GM04503 (cell line): ENCODE data around the gene ZNF581.

Source experiments
- DNase-seq: peaks from one replicate; pipeline ENCODE4 v3.0.0-alpha.2; 2012; ENCODE audit warnings: low read depth

ZNF581 gene

GRCh38 chr19:55666343-55667005, 23.0 kb downstream of the ZNF581 start:
- DNase-seq = no peak

DNA sequence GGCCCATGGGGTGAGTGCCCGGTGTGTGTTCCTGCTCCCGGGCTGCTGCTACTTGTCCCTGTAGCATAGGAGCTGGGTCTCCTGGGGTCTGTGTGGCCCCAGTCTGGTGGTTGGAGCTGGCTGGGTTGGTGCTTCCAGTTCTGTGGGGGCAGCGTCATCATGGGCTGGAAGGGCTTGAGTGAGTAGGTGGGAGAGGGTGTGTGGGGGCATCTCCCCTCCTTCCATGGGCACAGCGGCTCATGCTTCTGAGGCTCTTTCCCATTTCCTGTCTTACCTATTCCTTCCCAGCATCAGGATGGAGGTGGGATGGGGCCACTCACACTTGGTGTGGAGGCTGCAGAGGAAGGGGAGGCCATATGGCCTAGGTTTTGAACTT, 23.5 kb downstream of the ZNF581 start:
- no peak for DNase-seq

DNA sequence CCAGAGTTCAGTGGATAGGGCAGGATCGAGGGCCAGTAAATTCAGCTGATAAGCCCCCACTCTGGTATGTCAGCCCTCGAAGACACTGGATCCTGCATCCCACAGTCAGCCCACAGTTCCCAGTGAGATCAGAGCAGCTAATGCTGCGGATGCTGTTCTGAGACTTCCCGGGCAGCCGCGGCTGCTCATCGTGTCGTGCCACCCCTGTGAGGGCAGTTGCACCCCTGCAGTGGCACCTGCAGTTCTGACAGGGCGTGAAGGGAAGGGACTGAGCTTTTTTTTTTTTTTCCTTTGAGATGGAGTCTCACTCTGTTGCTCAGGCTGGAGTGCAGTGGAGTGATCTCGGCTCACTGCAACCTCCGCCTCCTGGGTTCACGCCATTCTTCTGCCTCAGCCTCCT, 24.1 kb downstream of the ZNF581 start:
- DNase-seq = no peak

- no peak for DNase-seq
These were observed 24.5 kb downstream of the ZNF581 start for GRCh38 chr19:55667958-55668357.

DNA sequence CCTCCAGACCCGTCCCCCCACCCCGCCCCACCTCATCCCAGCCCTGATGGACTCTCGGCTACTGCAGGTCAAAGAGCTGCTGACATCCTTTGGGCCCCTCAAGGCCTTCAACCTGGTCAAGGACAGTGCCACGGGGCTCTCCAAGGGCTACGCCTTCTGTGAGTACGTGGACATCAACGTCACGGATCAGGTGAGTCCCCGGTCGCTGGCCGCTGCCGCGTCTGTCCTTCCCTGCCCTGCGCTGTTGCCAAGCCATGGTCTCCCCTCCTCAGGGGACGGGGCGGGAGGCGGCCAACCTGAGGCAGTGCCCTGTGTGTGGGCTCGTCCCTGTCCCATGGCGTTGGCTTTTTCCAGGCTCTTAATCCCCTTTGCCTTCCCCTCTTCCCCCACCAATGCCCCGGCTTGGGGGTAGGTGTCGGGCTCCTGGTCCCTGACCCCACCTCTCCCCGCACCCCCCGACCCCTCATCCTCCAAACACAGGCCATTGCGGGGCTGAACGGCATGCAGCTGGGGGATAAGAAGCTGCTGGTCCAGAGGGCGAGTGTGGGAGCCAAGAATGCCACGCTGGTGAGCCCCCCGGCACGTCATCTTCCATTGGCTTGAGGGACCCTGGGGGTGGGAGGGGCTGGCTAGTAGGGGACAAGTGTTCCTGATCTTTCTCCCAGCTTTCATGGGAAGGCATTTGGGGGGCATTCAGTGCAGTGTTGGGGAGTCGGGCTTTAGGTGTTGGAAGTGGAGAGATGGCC, 25.3 kb downstream of the ZNF581 start:
- no peak for DNase-seq

DNA sequence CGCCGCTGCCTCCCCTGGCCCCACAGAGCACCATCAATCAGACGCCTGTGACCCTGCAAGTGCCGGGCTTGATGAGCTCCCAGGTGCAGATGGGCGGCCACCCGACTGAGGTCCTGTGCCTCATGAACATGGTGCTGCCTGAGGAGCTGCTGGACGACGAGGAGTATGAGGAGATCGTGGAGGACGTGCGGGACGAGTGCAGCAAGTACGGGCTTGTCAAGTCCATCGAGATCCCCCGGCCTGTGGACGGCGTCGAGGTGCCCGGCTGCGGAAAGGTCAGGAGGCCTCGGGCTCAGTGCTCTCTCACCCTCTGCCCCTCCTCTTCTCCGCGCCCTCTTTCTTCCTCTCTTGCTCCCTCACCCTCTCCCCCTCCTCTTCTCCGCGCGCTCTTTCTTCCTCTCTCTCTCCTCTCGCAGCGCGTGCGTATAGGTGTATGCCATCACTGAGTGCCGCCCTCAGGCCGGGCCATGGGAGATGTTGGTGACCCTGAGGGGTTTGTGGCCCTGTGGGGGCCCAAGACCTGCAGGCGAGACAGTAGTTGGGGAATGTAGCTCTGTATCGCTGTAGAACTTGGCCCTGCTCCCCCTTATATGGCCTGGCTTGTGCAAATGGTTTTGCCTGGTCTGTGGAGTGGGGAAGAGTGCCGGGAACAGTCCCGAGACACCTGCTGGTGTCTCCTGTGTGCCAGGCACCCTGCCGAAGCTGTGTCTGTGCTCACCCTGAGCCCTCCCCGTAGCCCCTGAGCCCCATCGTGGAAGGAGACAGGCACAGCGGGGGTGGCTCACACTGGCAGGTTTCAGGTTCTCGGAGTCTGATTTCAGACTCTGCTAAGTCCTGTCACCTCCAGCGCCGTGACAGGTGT, 26.2 kb downstream of the ZNF581 start:
- DNase-seq = no peak

DNA sequence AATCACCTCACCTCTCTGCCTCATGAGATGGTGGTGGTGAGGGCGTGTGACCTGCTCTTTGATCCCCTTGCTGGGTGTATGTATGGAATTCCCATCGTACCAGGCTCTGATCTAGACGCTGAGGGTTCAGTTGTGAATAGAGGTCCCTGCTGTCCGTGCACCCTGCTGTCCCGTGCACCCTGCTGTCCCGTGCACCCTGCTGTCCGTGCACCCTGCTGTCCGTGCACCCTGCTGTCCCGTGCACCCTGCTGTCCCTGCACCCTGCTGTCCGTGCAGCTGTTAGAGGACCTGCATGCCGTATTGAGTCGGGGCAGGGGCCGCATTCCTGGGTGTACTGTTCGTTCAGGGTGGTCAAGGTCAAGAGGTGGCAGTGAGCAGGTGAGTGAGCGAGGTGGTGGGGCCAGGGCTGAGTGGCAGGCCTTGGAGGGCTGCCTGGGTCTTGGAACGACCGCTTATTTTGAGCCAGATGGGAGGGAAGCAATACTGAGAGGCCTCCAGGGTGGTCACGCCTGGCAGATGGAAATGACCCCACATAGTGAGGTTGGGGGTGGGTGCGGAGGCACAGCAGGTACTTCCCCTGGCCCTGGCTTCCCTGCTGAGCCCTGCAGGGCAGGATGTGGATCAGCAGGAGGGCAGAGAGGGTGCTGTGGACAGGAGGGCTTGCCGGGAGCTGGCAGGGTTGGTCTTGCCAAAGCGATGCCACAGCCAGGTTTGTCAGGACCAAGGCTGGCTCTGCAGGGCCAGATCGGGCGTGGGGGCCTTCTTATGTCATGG, 27.0 kb downstream of the ZNF581 start:
- no peak for DNase-seq

GRCh38 chr19:55671054-55671378, 27.6 kb downstream of the ZNF581 start:
- no peak for DNase-seq

DNA sequence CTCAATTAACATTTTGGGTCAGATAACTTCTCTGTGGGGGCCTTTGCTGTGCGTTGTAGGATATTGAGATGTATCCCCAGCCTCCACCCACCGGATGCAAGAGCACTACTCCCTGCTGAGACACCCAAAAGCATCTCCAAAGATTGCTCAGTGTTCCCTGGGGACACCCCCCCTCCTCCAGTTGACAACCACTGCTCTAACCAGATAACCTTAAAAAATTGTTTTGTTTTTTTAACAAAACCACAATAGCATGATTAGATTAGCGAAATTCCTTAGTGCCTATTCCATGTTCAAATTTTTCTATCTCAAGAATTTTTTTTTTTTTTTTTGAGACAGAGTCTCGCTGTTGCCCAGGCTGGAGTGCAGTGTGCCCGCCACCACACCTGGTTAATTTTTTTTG, 29.0 kb downstream of the ZNF581 start:
- no peak for DNase-seq

DNA sequence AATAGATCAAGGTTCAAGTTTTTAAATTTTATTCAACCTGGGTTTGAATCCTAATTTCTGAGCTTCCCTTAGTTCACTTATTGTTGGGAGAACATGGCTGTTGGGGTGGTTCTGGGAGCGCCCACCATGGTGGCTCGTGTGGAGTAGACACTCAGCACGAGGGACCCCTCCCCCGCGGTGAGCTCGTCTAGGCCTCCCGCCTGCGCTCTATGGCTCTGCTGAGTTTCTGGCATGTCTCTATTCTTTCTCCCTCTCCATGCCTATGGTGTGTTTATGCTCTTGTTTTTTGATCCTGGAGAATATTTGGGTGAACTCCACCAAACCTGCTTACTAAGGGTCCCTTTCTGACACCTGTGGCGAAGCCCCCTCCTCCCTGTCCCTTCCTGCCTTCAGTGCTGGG, 30.0 kb downstream of the ZNF581 start:
- no peak for DNase-seq

DNA sequence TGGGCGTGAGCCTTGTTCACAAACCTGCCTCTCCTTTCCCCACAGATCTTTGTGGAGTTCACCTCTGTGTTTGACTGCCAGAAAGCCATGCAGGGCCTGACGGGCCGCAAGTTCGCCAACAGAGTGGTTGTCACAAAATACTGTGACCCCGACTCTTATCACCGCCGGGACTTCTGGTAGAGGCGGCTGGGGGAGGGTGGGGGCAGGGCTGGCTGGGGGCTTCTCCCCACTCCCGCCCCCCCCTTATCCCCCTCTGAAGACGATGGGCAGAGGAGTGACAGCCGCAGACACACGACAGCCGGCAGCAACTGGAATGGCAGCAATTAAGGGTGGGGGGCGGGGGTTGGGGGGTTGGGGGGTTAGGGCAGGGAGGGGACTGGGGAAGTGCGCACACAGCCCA, 30.4 kb downstream of the ZNF581 start:
- no peak for DNase-seq

DNA sequence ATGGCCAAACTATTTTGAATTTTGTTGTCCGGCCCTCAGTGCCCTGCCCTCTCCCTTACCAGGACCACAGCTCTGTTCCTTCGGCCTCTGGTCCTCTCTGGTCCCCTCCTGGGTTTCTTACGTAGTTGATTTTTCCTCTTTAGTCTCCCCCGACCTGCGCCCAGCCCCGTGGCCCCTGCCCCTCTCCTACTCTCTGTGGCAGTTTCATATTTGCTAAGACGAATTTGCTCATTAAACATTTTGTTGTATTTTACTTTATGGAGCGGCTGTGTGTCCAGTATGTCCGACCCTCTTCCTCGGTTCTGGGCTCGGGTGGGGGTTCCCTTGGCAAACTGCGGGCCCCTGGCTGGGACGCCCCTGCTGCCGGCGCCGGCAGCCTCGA, 31.0 kb downstream of the ZNF581 start:
- DNase-seq = no peak

GRCh38 chr19:55674841-55675660, 31.6 kb downstream of the ZNF581 start, which contains the start of gene EPN1:
TSS of gene EPN1 (plus strand) at chr19:55675226. CDS start at chr19:55678628, 3,402 bp downstream.
- DNase-seq = peak; percentile 62

DNA sequence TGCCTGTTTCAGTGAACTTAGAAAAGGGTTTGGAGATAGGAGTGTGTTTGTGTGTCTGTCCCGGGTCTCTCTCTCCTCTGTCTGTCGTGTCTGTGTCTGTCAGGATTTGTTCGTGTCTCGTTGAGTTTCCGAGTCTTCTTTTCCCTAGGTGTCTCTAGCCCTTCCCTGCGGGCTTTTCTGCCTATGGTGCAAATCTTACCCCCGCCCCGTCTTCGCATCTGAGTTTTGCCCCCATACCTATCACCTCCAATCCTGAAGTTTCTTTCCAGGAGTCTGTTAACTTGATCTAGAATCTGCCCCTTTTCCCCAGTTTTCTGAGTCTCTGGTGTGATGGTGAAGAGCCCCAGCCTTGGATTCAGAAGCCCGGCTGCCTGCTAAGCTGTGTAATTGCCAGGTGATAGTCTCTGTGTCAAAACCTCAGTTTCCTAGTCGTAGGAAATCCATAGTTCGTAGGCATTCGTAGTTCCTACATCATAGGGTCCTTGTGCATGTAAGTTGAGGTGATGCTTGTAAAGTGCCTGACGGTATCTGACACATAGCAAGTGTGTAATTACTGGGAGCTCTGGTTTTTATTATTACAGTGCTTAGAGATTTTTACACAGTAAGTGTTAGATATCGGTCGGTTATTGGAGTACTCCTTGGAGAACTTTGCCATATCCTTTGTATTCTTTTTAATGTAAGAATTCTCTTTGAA, 32.4 kb downstream of the ZNF581 start:
- no peak for DNase-seq

DNA sequence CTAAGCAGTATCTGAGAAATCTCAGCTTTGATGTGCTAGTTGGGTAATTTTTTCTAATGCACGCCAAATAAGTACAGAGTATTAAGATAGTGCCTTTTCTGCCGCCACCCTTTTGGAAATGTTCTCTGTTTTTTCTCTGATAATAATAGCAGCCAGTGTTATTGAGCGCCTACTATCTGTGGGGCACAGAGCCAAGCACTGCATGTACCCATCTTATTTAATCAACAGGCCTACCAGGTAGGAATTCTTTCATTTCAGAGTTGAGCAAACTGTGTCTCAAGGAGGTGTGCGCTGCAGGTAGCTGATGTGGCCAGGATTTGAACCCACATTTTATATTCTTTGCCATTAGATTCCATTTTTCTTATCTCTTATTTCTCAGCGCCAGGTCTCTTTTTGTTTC, 32.9 kb downstream of the ZNF581 start:
- no peak for DNase-seq

DNA sequence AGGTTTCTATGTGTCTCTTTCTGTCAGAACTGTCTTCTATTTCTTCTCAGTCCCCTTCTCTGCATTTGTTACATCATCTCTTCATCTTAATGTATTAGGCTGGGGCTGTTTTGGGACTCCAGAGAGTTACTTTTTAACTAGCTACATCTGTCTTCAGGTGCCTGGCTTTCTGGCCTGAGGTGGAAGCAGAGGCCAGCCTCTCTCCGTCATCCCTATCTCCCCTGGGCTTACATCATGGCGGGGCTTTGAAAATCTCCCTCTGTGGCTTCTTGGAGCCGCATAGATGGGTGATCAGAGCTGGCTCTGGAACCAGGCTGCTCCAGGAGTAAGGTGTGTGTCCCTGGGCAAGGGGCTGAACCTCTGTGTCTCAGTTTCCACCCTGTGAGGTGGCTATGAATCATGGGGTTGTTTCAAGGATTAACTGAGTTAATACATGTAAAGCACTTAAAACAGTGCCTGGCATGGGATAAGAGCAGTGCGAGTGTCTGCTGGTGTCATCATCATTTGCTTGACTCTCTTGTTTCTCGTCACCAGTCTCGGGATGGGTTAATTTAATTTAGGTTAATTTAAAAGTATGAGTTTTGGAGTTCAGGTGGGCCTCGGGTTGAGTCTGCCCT, 33.5 kb downstream of the ZNF581 start:
- no peak for DNase-seq

GRCh38 chr19:55677572-55678028, 34.2 kb downstream of the ZNF581 start:
- no peak for DNase-seq

- no peak for DNase-seq
These were observed 34.7 kb downstream of the ZNF581 start for GRCh38 chr19:55678121-55678671.

GRCh38 chr19:55679343-55680257, 36.2 kb downstream of the ZNF581 start:
- DNase-seq = no peak
